Left cardiac atrium (tissue), 4 donors: Measurements from ENCODE around the gene BACE2. TPM values are rescaled to one million over a fixed set of nuclear protein-coding genes. Genes with fewer than 3 reads are reported as not detected.
A peak's percentile ranks its signal among the peaks of the same experiment; 100 is the strongest.
"Not testable (repeated sequence)": the region's sequence is repeated elsewhere in the genome, so short reads cannot be mapped to it uniquely, and the experiment has no call there.

Experiments
- ATAC-seq, 2 donors: fragments of 200-7000 bp; cut with Tn5 transposase; one replicate each; pipeline ENCODE4 v1.9.1; 2020; ENCODE audit warnings: mild to moderate bottlenecking in 2 of 2, moderate library complexity in 2 of 2
- DNase-seq: peaks from one replicate; pipeline ENCODE4 v3.0.0-alpha.2; 2020
- intact Hi-C, 2 donors: fragments of 100-400 bp; cut with DNase I; formaldehyde crosslinking; loops; one replicate each; pipeline versions ENCODE4 v1.14.1 to v1.15.1; 2022 to 2023
- total RNA-seq, 2 donors: library from RNA; stranded (reverse); fragmentation: NEBNext Ultra II Directional; extraction: Animal tissue kit (Norgen Biotek cat#: 25700); gene quantifications; one replicate each; pipeline ENCODE4 v1.2.1, GENCODE V29; 2021
- donor health status: DM: no; HTN: yes; CAD: no.
- donor health status: DM: no; HTN: yes; CAD: no; lungs with severe emphysema.
- donor health status: DM: yes; HTN: yes; CAD: no.
- donor health status: Dilated cardiomyopathy.

BACE2 gene
- total RNA-seq, 2 donors from 2014 or later: 22.6 to 39.5 TPM

DNA sequence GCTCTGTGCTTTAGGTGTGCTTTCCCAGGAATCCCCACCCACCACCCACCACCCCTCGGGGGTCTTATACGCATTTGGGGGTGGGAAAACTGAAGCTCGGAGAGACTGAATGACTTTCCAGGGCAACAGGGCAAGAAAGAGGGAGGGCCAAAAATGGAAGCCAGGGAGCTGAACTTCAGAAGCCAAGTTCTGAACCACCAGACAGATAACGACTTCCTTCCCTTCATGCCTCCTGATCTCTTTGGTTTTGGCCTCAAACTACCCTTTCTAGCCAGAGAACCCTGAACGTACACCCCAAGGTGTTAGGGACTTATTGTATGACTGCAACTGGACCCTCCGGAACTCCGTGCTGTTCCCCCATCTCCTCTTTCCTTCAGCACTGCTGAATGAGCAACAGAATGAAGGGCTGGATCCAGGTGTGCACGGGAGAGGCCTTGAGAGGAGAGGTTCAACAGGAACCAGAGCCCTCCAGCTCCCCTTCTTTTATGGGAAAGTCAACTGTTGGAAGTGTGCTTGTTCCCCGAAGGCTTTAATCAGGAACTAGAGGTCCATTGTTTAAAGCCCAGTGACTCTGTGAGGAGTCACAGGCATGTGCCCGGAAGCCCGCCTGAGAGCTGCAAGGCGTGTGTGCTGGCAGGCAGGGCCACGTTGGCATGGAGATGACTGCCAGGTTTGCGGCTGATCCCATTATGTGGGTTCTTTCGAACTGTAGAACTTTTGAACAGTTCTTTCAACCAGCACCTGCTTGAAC, 3.1 kb downstream of the BACE2 start:
- intact Hi-C loops: no loop called here
- ATAC-seq (no peak), DNase-seq (peak; percentile 61)

DNA sequence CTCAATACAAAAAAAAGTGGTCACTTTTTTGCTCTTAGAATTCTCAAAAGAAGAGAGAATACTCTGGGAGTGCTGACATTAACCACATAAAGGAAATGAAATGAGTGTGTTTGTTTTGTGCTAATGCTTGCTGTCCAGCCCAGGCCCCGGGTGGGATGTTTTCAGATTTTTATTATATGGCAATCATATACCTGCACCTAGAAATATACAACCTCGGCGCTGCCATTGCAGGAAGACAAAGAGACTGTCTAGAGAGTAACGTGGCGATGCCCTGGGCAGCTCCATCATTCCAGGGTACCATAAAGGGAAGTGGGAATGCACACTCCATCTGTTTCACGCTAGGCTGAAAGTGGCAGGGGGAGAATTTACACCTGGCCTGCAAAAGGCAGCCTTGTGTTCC, 7.1 kb downstream of the BACE2 start:
- intact Hi-C loops: no loop called here
- ATAC-seq: no peak
- no peak for DNase-seq

DNA sequence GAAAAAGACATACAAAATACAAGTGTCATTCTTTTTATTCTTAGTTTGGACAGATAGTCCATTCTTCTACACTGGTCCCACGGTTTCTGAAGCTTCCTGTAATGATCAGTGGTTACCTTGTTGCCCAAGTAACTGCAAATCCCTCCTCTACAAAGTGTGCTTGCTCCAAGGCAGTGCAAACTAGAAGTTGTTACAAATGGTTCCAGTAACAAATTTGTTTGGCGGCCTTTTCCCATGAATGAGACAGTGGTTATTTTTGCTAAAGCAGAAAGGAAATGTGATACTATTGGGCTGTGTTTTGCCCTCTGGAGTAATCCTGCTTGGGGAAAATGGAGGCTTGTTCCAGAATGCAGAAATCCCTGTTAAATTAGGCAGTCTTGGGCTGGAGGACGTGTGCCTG, 8.9 kb downstream of the BACE2 start:
- DNase-seq: no peak
- ATAC-seq: no peak
- intact Hi-C loops: no loop called here

DNA sequence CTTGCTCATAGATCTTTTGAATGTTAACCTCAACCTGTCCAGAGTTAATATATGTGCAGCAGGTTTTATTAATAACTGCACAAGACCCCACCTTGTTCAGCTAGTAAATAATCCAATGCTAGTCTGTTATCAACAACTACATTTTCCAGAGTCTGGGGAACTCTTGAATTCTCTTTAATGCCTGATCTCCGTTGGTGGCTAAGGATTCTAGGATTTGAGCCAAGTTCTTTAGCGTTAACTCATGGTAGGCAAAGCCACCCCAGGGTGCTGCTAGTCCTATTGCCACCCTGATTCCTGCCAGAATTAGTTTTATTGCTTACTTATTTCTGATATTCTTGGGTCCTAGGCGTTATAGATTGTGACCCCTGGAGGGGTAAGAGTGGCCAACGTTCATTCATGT, 12.8 kb downstream of the BACE2 start:
- DNase-seq (no peak), ATAC-seq (no peak)
- intact Hi-C loops: no loop called here

DNA sequence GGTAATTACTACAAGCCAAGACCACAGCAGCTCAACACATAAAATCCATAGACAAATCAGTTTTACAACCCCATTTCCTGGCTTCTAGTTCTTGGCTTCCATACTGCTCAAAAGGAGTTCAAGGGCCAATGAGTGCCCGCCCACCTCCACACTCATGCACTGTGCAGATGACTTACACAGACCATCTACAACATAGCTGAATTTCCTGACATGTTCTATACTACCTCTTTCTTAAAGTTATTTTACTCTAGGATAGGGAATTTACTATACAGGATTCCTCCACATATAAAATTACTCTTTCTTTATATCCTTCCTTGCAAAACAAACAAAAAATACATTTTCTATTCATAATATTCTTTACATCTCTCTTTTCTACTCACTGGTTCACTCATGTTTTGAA, 14.6 kb downstream of the BACE2 start:
- intact Hi-C loops: no loop called here

DNA sequence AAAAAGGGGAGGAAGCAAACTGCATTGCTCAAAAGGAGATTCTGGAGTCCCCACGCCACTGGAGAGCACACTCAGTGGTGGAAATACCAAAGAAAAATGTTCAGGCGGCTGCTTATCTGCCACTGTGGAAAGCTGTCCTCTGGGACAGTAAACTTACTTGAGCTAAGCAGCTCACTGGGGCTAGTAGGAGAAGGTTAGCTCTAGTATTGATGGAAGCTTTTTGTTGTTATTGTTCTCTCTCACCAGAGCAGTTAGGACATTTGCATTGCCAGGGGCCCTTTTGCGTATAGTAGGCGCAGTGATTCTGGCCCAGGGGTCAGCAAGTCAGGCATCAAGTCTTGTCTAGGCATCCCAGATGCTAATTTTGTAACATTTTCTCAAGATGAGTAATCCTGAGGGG, 15.6 kb downstream of the BACE2 start:
- ATAC-seq (peak in 1 of 2 donors; percentile 44), DNase-seq (no peak)
- intact Hi-C loops: no loop called here

More for the DNA sequence above, 14.6 kb downstream of the BACE2 start:
- ATAC-seq (no peak), DNase-seq (no peak)

DNA sequence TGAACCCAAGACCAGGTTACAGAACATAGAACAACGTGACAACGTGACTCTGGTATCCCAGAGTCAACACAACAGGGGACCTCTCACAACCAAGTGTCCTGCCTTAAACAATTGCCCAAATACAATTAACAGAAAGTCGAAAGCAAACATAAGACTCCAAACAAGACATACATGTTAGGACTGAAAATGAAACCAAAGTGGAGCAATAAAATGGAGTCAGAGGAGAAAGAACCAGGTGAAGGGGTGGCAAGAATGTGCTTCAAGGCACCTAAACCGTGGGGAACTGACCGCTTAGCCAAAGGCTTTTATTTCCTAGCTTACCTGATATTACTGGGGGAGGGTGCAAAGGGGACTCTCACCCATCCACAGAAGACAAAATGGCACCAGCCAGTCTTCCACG, 17.8 kb downstream of the BACE2 start:
- intact Hi-C loops: no loop called here
- ATAC-seq: no peak
- no peak for DNase-seq

DNA sequence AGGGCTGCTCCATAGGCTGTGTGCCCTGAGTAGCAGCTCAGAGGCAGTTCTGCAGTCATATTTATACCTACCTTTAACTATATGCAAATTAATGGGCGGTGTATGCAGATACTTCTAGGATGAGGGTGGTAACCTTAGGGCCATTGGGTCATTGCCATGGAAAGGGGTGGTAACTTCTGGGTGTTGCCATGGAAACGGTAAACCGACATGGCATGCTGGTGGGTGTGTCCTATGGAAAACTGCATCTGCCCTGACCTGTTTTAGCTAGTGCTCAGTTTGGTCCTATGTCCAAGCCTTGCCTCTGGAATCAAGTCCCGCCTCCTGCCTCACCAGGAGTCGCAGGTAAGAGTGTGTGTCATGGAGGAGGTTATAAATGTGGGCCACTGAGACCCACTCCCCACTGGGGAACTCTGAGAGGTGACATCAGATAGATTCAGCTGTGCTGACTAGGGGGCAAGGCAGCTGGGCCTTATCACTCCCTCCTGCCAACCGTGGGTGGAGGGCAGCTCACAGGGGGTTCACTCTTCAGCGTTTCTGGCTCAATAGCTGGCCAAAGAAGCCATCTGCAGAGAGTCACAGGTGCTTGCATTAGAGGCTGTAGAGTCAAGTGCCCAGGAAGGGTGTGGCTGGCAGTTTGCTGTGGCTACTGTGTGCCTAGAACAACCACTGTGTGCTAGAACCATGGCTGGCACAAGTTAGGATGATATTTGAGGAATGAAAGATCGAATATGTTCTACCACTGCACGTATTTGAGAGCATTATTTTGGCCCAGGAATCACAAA, 19.0 kb downstream of the BACE2 start:
- ATAC-seq: no peak
- intact Hi-C loops: no loop called here
- no peak for DNase-seq

DNA sequence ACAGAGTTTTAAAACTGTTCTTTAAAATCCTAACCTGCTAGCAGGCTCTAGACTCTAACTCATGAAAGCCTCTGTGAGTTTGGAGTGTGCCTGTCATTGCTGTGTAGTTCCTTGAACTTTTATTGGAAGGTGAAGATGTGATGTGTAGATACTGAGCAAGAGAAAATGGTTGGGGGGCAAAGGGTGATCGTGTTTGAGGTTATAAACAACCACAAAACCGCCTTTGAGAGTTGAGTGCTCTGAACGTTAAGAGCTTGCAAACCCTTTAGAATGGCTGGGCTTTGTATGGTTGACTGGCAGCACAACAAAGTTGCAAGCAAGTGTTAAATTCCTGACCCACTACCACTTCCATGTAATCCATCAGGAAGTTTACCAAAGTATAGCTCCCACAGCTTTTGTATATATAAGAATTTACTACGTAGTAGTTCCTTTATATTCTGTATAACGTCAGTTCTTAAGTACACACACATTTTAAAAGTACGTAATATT, 19.6 kb downstream of the BACE2 start:
- intact Hi-C loops: no loop called here
- no peak for ATAC-seq

DNA sequence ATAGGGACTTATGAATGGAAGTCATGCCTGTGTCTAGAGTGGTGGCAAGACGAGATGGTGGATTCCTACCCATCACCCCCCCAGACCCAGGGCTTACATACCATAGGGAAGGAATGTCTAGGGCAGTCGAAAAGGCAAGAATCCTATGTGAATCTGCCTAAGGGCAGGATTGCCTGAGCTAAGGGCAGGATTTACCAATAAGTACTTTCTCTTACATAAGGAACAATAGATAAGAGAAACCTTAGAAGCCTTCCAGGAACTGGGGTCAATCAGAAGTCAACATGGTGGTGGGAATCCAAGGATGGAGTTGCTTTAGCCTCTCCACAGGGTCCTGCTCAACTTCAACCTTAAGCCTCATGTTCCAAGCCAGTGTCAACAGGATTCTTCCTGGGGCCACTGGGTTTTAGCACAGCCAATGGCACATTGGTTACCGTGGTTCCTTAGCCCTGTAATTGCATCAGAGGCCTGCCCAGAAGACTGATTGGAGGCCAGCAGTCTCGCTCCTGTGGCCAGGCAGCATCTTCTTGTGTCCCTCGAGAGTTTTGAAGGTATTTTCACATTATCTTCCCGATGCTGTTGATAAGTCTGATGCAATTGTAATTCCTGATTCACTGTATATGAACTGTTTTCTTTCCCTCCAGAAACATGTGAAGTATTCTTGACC, 20.7 kb downstream of the BACE2 start:
- DNase-seq (no peak), ATAC-seq (no peak)
- intact Hi-C loops: no loop called here

More for the DNA sequence above, 19.6 kb downstream of the BACE2 start:
- DNase-seq: no peak

DNA sequence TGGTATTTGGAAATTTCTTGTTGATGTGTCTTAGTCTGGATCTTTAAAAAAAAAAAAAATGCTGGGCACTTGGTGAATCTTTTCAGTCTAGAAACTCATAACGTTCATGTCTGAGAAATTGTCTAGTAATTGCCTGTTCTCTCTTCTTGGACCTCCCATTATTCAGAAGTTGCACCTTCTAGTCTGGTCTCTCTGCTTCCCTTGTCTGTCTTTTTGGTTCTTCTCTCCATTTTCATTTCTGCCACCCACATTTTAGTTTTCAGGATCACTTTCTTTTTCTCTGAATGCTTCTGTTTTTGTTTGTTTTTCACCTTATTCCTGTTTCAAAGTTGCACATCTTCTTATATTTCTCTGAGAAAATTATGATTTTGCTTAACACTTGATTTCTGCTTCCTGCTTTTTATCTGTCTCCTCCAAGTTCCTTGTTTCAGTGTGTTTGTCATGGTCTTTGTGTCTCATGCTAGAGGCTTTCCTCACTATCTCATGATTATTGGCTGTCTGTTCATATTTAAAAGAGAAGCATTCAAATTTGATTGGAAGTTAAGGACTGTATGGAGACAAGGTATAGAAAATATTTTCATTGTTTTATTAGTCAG, 21.3 kb downstream of the BACE2 start:
- DNase-seq (no peak), ATAC-seq (no peak)
- intact Hi-C loops: no loop called here

DNA sequence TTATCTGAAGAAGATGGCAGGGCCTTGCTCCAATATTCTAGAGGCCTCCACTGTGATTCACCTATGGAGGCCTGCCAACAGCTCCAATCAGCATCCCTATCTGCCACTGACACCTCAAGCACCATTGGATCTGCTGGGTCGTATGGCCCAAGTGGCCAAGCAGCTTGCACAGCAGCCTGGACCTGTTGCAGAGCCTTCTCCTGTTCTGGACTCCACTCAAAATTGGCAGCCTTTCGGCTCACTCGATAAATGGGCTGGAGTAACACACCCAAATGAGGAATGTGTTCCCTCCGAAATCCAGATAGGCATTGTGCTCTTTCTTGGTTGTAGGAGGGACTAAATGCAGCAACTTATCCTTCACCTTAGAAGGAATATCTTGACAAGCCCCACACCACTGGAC, 24.6 kb downstream of the BACE2 start:
- ATAC-seq, DNase-seq, intact Hi-C loops: not testable (repeated sequence)

DNA sequence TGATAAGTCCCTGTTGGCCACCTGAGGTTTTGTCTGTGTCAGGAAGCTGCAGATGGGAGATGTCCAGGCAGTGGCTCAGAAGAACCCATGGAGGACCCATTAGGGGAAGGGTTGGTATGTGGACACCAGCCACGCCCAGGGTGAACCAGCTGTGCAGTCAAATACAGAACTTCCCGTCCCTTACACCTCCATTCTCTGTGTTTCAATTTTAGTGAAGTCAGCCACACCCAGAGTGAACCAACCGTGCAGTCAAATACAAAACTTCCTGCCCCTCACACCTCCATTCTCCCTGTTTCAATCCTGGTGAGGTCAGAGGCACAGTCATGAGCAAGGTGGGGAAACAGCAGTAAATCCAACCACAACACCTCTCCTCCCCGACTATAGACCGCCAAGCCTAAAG, 27.4 kb downstream of the BACE2 start:
- ATAC-seq: no peak
- intact Hi-C loops: no loop called here
- DNase-seq: no peak

DNA sequence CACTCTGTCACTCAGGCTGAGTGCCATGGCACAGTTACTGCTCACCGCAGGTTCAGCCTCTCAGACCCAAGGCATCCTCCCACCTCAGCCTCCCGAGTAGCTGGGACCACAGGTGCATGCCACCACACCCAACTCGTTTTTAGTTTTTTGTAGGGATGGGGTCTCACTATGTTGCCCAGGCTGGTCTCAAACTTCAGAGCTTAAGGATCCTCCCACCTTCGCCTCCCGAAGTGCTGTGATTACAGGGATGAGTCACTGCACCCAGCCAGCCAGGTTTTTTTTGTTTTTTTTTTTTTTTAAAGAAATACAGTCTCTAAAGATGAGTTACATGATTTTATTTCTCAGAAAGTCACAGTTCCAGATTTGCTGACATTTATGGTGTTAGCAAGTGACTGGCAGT, 29.0 kb downstream of the BACE2 start:
- intact Hi-C loops: no loop called here
- ATAC-seq: peak in 1 of 2 donors; percentile 40
- DNase-seq: no peak

DNA sequence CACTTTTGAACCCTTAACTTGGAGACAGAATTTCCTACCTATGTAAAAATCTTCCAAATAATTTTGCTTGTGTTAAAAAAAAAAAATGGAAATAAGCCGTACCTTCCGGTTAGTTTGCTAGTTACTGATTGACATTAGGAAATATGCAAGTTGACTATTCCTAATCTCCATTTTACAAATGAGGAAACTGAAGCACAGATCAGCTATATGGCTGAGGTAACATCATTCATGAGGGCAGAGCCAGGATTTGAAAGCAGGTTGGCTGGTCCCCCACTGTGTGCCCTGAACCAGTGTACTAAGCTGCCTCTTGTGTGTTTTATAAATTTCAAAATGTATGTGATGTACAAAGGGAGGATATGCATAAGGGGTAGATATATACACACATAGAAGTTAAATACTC, 29.6 kb downstream of the BACE2 start:
- DNase-seq (no peak), ATAC-seq (no peak)
- intact Hi-C loops: no loop called here

DNA sequence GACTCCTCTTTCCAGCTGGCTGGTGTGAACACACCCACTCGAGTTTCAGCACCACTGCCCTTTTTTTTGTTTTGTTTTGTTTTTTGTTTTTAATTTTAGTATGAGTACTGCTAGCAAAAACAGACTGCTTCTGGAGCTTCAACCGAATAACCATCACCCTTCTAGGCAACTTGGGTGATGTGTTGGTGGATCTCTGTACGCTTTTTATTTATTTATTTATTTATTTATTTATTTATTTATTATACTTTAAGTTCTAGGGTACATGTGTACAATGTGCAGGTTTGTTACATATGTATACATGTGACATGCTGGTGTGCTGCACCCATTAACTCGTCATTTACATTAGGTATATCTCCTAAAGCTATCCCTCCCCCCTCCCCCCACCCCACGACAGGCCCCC, 30.7 kb downstream of the BACE2 start:
- DNase-seq, ATAC-seq, intact Hi-C loops: not testable (repeated sequence)

DNA sequence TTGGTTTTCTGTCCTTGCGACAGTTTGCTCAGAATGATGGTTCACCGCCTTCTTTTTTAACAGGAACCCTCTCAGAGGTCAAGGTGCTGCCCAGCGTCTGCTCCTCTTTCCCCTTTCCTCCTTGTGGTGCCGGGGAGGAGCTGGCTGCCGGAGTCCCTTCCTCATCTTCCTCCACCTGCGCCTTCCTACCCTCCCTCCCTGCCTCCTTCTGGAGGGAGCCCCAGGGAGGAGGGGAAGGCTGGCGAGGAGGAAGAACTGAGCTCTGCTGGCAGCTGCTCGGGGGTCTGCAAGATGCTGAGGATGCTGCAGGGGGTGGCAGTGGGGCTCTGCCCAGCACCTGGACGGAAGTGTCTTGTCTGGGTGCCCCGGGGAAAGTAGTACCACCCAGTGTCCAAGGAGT, 31.2 kb downstream of the BACE2 start:
- intact Hi-C loops: no loop called here
- no peak for ATAC-seq

DNA sequence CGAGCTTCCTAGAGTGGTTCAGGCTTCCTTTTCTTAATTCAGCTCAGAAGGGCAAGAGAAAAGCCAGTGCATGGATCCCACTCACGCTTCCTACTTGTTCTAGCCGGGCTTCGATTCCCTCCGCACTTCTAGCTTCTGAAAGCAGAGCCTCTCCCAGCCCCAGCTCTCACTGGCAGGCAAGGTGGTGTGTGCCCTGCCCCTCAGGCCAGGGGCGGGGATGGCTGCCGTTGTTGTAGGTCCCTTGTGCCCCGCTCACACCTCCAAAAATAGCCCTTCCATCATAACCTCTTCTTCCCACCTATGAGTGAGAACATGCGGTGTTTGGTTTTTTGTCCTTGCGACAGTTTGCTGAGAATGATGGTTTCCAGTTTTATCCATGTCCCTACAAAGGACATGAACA, 31.6 kb downstream of the BACE2 start:
- peak; percentile 64 to 65 for ATAC-seq
- intact Hi-C loops: no loop called here
- no peak for DNase-seq

More for the DNA sequence above, 31.2 kb downstream of the BACE2 start:
- DNase-seq: no peak

DNA sequence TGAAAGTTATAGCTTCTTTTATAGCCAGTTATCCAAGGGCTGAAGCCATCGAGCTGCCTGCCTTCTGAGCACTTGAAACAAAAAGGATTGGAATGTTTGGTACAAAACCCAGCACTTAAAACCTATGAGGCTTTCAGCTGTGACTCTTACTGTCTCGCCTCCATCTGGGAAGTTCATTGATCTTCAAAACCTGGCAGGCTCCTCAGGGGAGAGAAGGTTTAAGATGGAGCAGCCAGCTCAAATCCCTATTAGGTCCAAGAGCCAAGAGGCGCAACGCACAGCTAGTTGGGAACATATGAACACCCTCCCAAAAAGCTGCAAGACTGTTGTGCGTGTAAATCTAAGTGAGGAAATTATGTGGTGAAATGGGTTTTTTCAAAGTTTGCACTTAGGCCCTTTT, 33.4 kb downstream of the BACE2 start:
- intact Hi-C loops: no loop called here
- ATAC-seq (no peak), DNase-seq (no peak)

DNA sequence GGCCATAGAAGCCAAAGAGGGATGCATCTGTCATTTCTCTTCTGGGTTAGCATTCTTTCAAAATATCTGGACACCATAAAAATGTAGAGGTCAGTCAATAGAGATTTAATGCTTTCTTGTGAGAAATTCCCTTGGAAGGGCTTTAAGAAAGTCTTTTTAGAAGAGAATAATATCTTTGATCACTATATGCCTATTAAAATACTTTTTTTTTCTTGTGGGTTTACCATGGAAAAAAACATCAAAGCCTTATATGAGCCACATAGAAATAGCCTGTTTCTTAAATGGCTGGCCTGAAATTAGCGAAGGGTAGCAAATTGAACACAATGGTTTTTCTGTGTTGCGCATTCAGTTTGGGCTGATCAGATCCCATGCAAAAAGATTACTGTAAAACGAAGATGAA, 36.8 kb downstream of the BACE2 start:
- intact Hi-C loops: no loop called here
- ATAC-seq (no peak), DNase-seq (no peak)
